HG03196 (cell line): Measurements from ENCODE around the gene NFATC2.

Source experiments
- ATAC-seq: cut with Tn5 transposase; IDR thresholded peaks from one replicate; pipeline ENCODE4 v1.9.1; 2021; ENCODE audit not compliant: unreplicated experiment

Gene NFATC2

DNA sequence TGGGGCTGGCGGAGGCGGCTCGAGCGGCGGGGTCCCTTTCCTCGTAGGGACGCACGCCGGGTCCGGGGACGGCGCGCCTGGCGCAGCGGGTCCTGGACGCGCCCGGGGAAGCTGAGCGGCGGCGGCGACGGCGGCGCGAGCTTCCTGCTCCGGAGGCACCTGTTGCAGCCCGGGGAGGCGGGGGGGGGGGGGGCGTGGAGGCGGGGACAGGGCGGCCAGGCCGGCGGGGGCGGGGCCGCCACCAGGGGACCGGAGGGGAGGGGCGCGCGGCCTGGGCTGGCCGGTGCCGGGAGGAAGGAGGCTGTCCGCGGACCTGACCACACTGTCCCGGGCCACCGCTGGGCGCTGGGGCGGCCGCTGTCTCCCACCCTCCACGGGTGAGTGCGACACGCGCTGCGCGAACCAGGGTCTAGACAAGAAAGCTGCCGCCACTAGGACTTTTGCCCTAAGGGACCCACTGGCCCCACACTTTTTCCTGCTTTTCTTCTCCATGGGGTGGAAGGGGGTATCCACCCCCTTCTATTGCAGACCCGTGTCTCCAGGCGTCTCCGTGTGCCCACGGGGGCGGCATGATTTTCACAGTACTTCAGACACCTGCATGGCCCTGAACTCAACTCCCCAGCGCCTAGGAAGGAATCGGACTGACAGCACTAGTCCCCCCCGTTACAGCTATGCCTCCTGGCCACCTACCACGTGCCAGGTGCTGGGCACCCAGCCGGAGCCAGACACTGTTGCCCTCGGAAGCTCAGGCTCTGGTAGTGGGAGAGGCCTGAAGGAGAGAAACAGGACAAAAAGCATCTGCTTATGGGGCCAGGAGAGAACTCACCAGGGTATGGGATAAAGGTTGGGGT is at the start of gene NFATC2:
Gene NFATC2, minus strand, starts transcription at position 149 of the 851 bp plus-strand sequence. CDS start 220 bp downstream, outside the sequence.
- ATAC-seq = no peak

DNA sequence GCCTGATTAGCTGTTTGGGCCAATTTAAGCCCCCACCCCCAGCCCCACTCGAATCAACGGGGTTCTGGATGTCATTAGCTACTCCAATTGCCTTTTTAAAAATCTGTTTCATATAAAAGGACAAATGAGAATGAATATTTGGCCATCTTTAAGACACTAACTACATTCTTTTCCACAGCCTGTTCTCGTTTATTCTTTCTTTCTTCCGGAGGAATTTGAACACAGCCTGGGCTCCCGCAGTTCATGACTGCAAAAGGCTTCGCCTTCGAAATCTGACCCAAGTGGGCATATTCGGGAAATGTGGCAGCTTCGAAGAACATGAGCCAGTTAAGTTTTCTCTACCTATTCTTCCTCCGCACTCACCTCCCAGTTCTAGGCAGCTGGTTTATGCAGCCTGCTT is 49.4 kb upstream of the NFATC2 start:
- no peak for ATAC-seq

DNA sequence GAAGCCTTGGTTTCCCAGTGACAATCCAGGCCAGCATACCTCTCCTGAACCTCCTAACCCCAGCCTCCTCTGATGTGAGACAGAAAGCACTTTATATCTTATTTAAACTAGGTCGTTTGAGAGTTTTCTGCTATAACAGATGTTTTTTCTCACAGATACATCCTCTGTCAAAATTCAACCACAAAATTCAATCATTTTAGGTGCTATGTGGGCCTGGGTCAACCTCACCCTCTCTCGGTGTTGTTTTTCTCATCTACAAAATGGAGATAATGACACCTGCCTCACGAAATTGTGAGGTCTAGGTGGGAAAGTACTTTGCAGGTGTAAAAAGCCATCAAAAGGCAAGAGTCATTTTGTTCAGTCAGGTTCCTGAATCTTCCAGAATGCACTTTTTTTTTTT is 46.2 kb upstream of the NFATC2 start:
- no peak for ATAC-seq

DNA sequence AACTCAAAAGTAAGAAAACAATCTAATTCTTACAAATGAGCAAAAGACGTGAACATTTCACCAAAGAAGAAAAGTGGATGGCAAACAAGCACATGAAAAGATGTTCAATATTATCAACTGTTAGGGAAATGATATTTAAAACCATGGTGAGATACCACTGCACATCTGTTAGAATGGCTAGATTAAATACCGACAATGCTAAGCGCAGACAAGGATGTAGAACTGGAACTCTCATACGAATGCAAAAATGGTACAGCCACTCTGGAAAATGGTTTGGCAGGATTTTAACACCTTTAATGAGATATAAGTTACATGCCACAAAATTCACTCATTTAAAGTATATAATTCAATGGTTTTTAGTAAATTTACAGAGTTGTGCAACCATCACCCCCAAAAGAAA is 44.6 kb upstream of the NFATC2 start:
- no peak for ATAC-seq

DNA sequence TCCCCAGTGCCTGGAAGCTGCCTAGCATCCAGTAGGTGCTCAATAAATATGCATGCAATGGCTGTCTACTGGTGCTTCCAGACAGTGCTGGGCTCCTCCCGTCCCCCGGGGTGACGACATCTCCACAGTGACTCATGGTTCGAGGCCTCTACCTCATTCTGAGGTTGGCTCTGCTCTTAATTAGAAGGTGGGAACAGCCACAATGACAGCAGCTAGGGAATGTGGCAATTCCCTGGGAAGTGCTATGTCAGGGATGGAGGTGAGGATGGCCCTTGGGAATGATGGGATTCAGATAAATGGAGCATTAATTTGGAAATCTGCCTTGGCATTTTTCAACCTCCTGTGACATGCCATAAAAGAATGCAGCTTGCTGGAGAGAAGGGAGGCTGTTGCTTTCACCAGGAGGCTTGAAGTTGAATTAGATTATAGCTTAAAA is 43.5 kb upstream of the NFATC2 start:
- no peak for ATAC-seq

DNA sequence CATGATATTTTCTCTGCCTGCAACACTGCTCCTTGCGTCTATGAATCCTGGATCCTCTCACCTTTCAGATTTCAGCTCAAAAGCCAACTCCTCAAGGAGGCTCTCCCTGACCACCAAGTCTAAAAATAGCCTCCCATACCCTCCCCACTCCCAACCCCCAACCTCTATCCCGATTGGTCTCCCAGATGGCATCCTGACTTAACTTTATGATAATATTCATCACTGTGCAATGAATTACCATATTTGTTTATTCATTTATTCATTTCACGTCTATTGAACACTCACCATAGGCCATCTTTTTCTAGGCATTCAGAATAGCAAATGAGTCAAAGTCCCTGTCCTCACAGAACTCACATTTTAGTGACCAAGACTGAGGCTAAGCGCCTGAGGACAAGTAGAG is 42.6 kb upstream of the NFATC2 start:
- ATAC-seq = no peak

DNA sequence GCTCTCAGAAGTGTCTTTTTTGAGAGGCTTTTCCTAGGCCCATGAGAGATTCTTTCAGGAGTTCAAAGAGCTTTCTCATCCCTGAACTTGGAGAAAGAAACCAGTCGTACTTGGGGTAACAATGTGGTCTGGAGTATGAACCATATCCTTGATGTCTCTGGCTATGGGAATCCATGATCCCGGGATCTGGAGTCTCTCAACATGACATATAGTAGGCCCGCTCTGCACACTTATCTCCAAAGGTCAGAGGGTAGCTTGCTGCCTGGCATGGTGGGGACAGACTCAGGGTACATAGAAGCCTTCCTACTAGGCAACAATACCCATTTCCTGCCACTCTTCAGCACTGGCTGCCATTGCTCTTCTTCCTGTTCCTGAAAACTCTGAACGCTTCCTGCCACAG is 42.2 kb upstream of the NFATC2 start:
- no peak for ATAC-seq

DNA sequence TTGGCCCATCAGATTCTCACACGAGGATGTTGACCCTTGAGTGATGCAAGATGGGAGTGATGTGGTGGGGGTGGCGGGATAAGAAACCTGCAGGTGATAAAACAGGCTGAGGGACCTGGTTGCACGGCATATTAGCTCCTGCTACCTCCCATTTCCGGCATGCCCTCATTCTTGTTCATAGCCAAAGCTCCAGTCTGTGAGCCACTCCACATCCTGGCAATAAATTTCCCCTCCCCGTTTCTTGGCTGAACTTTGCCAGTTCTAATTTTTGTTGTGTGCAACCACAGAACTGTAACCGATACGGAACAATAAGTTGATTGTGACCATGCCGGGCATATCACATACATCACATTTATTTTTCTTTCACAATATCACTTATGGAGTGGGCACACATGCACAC is 41.6 kb upstream of the NFATC2 start:
- ATAC-seq = no peak

DNA sequence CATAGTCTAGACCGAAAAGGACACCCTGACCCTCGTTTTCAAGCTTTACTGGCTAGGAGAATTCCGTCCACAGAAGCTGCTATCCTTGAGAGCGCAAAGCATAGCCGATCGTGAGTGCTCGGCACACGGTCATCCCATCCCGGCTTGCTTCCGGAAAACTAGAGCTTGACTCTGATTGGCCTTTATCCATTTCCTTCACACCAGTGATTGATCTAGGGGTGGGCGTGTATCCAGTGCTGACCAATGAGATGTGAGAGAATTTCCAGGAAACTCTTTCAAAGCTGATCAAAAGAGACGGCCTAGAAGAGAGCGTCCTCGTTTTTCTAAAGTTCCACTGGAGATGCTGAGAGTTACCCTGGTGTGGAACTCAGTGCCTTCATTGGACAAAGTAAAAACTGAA is 41.0 kb upstream of the NFATC2 start:
- no peak for ATAC-seq

DNA sequence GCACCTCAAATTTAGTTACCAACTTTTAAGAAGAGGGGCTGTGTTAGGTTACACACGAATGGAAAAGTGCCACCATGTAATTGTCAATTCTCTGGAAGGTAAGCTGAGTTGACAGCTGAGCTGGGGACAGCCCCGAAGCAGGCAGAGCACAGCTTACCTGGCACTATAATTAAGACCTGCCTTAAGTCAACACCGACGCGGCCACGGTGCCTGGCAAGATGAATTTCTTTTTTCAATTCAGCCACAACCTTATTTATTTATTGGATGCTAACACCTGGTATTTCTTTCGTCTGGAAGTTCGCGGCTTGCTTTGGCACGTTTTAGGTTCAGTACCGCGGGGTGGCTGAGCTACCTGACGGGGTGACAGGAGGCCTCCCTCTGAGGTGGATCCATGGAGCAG is 40.6 kb upstream of the NFATC2 start:
- no peak for ATAC-seq

DNA sequence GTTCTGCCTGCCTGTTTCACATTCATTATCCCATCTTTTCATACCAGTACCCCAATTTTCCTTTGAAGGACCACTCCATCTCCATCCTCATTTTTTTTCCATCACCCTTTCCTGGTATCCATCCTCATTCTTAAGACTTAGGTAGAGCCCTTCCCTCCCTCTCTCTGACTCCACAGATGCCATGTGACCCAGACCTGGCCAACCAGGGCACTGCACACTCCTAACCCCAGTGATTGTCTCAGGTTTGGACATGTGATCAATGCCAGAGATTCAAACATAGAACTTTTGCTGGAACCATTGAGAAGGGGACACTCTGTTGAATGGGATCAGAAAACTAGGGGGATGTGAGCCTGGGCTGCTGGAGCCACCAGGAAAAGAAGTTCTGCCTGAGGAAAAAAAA is 39.1 kb upstream of the NFATC2 start:
- ATAC-seq = no peak

DNA sequence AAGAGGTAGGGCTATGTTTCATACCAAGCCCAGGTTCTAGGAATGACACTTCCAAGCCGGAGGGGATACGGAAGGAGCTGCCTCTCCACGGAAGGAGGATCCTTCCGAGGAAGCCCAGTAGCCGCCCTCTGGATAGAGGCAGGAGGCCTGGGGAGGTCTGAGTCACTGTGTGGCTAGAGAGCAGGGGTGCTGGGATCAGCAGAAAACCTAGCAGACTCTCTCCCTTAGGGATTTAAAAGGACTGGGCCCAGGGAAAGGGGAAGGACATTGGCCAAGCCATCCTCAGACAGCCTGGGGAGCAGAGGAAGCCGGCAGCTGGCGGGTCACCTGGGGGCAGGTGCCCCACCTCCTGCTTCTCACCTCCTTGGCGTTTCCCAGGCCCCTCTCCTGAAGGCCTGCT is 36.6 kb upstream of the NFATC2 start:
- no peak for ATAC-seq

DNA sequence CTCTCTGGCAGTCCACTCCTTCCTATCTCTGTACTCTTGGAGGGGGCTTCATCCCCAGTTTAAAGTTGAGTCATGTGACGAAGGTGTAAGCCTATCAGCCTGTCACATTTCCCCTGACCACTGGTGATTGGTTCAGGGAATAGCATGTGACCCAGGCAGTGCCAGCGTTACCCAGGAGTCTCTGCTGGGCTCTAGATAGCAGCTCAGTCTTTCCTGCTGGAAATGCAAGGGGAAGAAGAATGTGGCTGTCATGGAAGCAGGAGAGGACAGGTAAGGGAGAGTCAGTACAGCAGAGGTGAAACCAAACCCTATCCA is 35.6 kb upstream of the NFATC2 start:
- no peak for ATAC-seq

DNA sequence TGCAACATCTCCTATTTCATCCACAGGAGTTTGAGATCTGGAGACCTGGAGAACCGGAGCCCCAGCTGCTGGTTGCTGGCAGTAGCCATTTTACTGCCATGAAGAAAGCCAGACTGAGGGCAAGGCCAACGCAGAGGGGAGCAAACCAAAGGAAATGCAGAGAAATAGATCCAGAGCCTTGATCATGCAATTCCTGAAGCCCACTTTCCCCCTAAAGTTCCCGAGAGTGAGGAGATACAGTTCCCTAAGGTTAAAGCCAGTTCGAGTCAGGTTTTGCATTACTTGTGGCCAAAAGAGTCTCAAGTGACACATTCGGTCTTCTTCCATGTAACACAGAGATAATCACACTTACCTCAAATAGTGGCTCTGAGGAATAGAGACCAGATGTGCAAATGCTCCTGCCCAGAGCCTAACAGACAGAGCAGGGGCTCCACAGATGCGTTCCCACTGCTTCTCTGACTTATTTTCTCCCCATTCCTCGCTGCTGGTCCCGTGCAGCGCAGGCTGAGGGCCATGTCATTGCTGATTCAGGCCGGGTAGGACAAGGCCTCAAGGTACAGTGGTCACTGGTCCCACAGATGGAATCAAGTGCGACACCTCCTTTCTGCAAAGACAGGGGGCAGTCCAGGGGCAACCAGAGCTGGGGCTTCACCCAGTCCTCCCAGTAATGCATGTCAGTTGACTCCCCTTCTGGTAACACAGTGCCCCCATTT is 35.1 kb upstream of the NFATC2 start:
- no peak for ATAC-seq

DNA sequence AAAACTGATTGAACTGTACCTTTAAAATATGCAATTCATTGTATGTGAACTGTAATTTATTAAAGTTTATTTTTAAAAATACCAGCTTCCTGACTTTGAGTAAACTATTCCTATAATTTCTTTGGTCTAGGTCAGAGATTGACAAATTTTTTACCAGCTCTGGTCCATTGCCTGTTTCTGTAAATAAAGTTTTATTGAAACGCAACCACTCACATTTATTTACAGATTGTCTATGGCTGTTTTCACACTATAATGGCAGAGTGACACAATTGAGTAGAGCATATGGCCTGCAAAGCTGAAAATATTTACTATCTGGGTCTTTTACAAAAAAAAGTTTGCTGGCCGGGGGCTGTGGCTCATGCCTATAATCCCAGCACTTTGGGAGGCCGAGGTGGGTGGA is 33.0 kb upstream of the NFATC2 start:
- no peak for ATAC-seq

DNA sequence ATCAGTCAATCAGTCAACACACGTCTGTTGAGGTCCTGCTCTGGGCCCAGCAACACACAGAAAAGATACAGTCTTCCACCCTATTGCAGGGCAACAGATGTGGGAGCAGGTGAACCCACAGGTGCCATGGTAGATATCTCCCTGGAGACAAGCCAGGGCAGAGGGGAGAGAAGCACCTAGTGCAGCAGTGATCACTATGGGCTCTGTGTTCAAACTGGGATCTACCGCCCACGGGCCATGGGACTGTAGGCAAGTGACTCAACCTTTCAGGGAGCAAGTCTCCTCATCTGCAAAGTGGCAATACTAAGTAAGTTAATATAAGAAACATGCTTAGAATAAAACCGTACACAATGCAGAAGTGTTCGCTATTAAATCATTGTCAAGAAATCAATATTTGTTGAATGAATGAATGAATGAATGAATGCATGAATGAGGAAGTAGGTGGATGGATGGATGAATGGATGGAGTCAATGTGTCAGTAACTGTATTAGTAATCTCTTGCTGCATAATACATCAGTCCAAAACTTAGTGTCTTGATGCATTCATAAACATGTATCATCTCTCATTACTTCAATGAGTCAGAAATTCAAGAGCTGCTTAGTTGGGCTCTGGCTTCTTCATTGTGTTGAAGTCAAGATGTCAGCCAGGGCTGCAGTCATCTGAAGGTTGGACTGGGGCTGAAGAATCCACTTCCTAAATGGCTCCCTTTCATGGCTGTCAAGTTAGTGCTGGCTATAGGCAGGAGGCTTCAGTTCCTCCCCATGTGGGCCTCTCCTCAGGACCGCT is 31.9 kb upstream of the NFATC2 start:
- ATAC-seq = no peak

DNA sequence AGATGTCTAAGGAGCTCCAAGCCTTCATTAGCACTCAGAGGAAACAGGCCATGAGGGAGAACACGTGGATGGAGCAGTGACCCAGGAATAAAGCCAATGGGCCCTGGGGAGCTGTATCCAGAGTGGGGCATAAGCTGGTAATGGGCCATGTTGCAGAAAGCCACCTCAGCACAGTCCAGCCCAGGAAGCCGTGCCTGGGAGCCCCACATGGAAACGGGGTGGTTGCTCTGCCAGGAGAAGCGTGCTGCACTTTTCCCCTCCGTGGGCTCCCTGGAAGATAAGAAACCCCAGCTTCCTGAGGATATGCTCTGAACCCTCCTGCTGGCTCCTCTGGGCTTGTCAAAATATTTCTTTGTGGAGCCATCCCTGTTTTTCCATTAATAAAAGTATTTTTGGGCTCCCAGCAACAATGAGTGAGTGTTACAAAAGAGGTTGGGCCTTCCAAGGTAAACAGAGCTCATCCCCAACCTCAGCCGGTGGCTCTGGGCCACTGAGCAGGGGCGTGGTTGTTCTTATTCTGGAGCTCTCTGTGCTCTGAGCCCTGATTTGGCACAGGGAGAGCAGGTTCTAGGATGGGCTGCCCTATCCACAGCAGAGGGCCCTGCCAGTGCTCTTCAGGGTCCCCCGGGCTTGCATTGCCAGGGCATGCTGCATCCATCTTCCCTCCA is 31.2 kb upstream of the NFATC2 start:
- no peak for ATAC-seq

DNA sequence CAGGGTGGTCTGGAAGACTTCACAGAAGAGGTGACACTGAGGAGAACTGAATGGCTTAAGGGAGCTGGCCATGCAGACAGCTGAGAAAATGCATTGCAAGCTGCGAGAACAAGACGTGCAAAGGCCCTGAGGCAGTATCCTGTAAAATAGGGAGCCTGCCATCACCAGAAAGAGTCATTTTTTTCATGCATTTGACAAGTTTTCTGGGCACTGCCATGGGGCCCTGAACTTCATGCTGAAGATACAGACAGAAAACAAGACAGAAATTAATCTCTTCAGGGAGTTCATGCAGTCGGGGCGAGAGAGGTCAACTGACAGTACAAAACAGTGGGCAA is 28.9 kb upstream of the NFATC2 start:
- no peak for ATAC-seq

DNA sequence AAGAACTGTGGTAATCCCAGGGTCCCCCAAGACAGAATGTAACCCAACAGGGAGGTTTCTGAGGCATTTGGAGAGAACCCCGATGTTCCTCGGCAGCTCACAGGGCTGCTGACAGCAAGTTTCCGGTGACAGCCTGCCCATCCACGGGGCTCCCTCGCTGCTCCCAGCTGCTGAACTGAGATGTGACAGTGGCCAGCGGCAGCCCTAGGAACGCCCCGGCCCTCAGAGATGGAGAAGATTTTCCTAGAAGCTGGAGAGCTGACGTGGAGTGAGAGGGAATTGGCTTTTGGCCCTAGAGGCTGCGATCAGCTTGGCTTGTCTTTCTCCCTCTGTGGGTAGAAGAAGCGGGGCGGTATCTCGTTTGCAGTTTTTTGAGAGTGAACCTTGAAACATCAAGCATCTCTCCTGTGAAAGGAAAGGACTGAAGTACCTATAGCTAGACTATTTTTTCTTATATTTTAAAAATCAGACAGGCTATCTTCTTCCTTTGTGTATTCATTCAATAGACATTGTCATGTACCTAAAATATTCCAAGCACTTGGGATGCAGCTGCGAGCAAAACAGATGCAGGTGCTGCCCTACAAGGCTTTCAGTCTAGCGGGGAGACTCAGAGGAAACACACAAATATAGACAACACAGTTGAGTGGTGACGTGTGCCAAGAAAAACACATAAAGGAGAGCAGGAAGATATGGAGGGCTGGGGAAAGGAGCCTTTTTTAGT is 28.4 kb upstream of the NFATC2 start:
- ATAC-seq = no peak

DNA sequence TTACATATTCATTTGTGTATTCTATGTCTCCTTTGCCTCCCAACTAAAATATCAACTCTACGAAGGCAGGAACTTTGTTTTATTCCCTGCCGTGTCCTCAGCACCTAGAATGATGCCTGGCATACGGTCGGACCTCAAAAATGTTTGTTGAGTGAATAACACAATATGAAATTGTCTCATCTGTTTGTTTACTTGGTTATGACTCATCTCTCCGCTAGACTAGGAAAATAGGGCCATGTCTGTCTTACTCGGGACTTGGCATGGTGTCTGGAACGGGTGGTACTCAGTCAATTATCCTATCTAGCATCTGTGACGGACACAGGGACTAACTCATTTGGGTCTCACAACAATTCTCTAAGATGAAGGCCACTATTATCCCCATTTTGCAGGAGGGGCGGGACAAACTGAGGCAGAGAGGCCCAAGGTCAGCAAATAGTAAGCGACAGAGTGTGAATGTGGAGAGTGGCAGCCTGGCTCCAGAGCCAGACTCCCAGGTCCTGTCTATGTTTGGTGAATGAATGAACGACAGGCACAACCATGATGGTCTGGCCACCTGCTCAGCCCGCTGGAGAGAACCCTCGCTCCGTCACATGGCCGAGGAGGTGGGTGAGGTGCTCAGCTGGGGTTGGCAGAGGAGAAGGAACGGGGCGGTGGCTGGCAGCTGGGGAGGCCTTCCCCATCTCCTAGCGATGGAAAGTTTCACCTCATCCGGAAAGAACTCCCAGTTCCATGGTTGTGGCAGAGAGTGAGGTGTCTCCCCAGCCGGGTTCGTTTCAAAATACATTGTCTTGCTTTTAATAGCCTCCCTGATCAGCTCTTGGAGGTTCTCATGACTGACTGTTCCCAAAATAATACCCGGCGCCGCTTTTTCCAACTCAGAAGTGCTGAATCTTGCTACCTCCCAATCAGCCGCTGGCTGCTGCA is 27.6 kb upstream of the NFATC2 start:
- no peak for ATAC-seq
